Stimulated activated CD8-positive, alpha-beta memory T cell treated with anti-CD3 and anti-CD28 coated beads, Interleukin-15, amount 100 ng/mL, for 4 hours (primary cell): ENCODE measurements around the gene PRSS57.
"Not testable (repeated sequence)": the region's sequence is repeated elsewhere in the genome, so short reads cannot be mapped to it uniquely, and the experiment has no call there.

ENCODE experiments used
- DNase-seq, 2 donors: peaks; one replicate each; pipeline ENCODE4 v3.0.0-alpha.2; 2020; ENCODE audit warnings: low read depth in 2 of 2

The PRSS57 gene

DNA sequence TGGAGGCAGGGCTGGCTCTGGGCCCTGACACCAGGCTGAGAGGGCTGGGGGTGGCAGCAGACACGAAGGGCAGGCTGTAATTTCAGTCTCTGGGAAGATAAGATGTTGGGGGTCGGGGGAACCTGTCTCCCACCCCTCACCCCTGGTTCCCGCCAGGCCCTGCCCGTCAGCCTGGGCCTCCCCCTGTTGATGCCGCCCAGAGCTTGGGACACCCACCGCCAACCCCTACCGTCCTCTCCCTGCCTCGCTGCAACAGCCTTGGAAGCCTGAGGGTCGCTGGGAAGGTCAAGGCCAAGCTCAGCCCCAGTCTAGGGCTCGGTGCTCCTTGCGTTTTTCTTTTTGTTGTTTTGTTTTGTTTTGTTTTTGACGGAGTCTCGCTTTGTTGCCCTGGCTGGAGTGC lies 28.0 kb upstream of the PRSS57 start:
- DNase-seq, result no peak

DNA sequence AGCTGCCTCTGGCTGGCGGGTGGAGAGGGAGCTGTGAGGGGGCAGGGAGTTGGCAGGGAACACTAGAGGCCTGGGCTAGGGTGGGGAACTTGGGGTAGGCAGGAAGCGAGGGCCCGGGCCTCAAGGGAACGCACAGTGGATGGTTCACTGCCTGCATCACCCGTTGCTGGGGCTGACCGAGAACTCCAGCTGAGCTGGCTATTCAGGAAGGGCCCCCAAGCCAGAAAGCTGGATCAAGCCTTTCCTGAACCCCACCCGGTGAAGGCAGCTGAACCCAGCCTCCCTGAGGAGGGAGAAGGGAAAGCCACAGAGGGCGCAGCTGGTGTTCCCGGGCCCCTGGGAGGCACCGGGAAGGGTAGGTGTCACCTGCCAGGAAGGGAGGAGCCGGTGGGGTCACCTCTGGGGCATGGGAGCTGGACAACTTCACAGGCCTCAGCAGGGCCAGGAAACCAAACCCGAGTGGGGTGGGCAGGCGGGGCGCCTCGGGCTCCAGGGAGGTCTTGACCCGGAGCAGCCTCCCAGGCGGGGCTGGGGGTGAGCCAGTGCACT lies 27.4 kb upstream of the PRSS57 start:
- DNase-seq, result no peak

DNA sequence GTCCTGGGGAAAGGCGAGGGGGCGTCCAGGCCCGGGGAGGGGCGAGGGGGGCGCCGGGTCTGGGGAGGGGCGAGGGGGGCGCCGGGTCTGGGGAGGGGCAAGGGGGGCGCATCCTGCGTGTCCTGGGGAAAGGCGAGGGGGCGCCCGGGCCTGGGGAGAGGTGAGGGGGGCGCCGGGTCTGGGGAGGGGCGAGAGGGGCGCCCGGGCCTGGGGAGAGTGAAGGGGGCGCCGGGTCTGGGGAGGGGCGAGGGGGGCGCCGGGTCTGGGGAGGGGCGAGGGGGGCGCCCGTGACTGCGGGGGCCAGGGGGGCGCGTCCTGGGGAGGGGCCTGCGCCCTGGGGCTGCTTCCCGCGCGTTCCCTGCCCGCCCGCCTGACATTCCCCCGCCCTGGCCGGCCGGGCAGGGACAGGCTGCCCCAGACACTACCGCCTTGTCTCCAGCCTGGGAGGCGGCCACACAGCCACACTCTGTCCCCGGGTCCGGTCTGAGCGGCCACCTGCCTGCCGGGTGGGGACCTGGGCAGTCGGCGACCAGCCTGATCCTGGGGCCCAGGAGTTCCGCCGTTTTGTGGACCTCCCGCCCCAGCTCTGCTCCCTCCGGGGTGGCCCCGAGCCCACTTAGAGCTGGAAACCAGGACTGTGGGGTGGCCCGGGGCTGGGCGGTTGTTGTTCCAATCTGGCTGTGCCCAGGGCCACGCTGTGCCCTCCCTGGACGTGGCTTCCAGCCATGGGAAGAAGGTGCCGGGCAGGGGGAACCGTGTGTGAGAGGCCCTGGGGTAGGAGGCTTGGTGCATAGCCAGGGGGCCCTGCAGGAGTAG lies 25.3 kb upstream of the PRSS57 start:
- DNase-seq, result no peak

DNA sequence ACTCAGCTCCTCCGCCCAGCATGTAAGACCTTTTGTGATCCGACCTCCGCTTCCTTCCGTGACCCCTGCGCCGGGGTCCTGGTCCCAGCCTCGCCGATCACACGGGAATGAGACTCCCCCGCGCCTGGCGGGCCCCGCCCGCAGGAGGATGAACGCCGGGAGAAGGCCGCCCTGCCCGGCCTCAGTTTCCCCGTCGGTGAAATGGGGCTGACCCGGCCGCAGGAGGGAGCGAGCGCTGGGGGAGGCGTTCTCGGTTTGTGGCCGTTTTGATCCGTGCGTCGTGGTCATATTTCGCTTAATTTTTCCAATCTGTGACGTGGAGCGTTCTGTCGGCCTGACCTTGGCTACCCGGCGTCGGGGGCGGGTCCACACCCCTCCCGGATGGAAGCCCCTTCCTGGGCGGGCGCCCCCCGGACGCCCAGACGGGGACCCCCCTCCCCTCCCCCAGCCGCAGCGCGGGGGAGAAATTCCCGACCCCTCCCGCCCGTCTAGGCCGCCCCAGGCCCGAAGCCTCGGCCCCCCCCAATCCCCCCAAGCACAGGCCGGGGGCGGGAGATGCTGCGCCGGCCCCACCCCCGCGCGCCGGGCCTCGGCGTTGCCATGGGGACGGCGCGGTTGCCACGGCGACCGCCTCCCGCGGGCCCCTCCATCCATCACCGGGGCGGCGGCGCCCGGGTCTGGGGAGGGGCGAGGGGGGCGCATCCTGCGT lies 24.5 kb upstream of the PRSS57 start:
- DNase-seq, result no peak

DNA sequence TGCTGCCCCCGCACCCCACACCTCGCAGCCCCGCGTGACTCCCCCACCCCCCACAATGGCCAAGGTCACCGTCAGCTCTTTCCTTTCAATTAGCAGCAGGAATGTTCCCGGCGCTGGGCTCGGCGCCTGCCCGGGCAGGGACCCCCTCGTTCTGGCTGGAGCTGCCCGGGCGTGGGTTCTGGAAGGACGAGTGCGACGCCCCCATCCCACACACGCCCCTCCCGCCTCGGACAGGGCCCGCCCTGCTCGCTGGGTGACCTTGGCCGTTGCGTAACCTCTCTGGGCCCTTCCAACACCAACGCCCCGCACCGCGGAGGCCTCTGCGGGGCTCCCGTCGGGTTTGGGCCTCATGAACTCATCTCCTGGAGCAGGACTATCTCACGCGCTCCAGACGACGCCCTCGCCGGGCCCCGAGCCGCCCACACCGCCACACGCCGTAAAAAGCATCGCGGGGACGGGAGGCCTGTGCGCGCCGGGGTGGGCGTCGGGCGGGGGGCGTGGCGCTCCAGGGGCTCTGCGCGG lies 23.8 kb upstream of the PRSS57 start:
- DNase-seq, result no peak

DNA sequence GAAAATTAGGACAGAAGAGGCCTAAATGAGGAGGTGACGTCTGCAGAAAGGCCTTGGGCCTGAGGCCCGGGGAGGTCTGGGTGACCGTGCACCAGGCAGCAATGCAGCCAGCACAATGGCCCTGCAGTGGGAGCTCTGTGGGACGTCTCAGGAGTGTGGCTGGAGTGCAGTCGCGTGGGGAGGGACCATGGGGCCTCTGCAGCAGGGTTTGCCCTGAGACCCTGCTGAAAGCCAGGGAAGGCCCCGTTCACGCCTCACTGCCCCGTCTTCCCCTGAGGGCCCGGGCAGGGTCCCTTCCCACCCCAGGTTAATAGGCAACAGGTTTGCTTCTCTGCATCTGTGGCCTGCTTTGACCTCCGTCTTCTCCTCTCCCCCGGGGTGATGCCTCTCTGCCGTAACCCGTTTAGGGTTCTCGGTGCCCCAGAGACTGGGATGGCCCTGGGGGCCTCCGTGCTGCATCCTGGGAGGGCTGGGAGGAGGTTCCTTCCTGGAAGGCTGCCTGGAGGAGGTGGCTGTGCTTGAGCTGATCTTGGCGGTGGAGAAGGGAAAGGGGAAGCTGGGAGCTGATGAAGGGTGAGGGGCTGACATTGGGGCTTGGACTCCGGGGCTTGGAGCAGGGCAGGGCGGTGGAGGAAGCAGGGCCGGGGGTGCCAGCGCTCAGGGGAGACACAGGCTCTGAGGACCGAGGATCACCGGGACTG lies 23.1 kb upstream of the PRSS57 start:
- DNase-seq, result no peak

DNA sequence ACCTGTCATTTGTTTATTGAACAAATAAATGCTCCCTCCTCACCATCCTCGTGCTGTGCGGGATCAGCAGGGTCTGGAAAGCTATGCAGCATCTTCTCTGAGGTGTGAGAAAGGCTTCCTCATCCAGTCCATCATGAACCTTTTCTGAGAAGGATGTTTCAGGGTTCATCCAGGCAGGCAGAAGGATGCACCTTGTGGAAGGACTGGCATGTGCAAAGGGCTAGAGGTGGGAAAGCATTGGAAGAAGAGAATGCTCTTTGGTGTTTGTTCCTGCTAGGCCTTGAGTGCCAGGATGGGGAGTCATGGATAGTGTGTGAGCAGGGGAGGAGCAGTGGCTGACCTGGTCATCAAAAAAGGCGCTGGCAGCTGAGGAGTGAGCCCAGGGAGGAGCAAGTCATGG lies 20.1 kb upstream of the PRSS57 start:
- no peak for DNase-seq

DNA sequence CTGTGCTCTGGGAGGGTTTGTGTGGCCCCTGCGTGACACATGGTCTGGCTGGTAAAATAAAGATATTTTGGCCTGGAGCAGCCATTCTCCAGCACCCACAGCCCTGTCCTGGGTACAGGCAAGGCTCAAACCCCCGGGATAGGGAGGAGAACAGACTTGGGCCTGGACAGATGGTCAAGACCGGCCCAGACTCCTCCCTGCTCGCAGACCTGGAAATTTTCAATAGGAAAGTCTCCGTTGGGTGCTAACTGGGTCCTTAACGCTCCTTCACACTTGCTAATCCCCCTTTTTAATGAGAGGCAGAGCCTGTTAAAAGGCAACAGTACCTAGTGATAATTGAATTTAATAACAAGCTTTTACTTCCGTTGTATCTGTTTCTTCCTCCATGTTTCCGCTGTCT lies 16.0 kb upstream of the PRSS57 start:
- DNase-seq, result no peak

DNA sequence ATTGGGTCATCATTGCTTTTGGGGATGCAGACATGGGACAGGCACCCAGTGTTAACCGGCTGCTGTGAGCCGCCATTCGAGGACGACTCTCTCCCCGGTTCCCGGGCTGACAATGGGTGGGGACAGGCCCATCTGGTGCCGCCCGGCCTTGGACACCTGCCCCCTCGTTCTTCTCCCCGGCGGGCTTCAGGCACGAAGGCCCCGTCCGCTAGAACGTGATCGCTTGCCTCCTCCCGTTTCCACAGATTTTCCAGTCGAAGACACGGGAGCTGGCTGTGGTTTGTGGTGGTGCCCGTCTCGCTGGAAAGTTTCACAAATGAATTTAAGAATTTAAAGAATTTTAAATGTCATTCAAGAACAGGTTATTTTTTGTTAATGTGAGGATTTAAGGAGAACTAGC lies 15.5 kb upstream of the PRSS57 start:
- DNase-seq, result no peak

DNA sequence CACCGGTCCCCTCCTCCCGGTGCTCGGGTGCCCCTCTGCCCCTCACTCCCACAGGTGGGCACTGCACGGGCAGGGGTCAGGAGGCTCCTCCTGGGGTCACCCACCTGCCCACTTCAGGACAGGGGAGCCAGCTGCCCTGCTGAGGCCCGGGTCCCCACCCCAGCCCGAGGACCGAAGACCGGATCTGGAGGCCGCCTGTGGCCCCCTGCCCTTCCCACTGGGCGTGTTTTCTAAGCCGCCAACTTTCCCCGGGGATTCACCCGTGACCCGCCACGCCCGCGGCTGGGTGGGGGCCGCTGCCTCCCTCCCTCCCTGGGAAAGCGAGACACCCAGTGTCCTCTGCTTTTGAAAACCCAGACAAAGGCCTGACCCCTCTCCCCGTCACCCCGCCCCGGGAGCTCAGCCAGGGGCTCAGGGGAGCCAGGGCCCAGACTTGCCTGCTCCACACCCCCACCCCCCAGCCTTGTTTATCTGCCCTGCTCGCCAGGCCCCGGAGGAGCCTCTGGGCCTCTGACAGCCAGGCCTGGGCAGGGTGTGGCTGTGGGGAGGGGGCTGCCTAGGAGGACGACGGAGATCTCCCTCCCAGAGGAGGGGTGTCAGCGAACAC lies 14.8 kb upstream of the PRSS57 start:
- DNase-seq, result no peak

DNA sequence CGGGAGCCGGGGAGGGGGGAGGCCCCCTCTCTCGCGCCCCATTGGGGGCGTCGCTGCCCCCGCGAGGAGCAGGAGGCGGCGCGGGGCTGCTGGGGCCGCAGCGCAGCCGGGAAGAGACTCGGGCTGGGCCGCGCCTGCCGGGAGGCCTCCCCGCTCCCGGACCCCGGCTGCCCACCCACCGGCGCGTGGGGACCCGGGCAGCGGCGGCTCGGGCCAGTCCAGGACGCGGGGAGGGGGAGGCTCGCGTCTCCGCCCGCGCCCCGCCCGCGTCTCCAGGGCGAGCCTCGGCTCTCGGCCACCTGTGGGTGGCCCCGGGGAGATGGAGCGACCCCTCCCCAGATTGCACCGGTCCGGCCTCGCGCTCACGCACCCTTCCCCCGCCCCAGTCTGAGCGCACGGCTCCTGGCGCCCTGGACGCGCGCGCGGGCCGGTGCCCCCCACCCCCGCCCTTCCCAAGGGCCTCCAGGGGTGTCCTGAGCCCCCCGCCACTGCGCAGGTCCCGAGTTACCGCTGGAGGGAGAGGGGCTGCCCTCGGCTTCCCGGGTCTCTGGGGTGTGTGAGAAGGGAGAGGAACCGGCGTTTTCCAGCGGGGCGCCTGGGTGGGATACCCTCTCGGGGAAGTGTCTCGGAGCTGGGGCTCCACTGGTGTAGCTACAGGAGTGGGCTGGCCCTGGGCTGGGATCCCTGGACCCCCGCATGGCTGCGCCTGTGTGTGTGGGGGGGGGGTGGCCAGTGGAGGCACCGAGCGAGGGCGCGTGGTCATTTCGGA lies 14.1 kb upstream of the PRSS57 start:
- DNase-seq, result no peak

DNA sequence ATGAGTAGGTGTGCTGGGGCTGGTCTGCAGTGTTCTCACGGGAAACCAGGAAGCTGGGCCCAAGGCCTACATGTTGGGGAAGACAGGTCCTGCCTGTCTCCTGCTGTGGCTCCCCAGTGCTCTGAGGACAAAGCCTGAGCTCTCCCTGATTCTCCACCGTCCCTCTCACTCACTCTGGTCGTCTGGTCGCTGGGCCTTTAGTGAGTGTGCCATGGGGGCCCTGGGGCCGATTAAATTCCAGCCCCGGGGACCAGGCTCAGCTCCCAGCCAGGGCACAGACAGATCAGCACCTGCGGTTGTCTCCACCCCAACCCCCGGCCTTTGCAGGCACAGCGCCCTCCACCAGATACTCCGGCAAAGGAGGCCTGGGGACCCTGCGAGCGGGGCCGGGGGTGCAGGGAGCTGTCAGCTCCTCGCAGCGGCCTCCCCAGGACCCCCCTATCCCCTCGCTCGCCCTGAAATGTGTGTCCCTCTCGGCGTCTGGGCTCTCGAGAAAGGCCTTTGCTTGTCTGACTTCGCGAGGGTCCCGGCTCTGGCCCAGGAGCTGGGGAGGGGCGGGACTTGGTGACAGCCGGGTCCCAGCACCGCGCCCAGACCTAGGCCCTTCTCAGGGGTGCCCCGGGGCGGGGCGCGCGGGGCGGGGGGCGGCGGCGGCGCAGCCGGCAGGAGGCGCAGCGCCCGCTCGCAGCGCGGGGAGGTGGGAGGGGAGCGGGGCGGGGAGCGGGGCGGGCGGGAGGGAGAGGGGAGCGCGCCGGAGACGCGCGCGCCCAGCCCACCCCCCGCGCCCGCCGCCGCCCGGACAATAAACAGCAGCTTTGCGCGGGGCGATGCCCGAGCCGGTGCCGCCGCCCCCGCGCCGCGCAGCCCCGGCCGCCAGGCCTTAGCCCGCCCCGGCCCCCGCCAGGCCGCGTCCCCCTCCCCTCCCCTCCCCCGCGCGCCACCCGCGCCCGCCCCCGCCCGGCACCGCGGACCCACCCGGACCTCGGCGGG lies 13.2 kb upstream of the PRSS57 start, which contains the start of gene PALM:
Gene PALM, plus strand, starts transcription at position 782 of the 990 bp plus-strand sequence. CDS start 212 bp downstream, outside the sequence.
- DNase-seq, result no peak

DNA sequence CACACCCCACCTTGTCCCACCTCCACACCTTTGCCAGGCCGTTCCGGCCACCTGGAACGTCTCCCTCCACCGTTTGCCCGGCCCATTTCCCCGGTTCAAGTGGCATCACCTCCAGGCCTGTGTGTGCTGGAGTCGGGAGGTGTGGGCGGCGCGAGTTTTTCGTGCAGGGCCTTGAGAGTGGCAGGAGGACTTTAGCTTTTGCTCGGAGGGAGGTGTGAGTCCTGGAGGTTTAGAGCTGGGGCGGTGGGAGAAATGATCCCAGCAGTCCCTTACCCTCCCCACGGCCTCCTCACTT lies 9.1 kb upstream of the PRSS57 start:
- no peak for DNase-seq

DNA sequence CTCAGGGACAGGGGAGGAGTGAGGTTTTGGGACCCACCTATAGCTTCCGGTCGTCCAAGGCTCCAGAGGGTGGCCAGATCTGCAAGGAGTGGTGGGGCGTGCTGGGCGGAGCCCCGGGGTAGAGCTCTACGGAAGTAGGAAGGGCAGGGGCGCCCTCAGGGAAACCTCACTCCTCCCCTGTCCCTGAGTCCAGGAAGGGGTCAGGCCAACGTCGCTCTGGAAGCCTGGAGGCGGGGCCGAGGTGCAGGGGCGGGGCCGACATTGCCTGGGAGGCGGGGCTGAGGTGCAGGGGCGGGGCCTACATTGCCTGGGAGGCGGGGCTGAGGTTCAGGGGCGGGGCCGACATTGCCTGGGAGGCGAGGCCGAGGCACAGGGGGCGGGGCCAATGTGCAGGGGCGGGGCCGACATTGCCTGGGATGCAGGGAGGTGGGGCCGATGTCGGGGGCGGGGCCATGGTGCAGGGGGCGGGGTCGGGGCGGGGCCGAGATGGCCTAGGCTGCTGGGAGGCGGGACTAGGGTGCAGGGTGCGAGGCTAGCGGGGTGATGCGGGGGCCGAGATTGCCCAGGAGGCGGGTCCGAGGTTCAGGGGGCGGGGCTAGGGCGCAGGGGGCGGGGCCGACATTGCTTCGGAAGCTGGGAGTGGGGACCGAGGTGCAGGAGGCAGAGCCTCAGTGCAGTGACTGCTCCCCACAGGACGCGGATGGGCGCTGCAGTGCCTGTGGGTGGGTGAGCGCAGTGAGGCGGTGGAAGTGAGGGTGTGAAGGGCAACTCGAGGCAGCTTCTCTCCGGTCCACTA lies 8.6 kb upstream of the PRSS57 start:
- DNase-seq, result peak; percentile 17 to 36

DNA sequence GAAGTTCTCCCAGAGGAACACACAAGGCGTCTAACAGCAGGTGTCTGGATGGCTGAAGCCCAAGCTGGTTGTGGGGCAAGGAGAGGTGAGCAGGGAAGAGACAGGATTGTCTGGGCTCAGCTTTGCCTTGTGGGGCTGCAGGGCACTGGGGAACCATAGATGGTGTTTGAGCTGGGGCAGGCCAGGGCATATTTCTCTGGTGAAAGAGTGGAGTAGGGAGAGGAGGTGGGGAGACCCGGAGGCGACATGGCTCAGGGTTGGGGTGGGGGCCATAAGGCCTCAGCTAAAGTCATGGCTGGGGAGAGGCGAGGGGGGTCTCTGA lies 8.0 kb upstream of the PRSS57 start:
- DNase-seq, result no peak

DNA sequence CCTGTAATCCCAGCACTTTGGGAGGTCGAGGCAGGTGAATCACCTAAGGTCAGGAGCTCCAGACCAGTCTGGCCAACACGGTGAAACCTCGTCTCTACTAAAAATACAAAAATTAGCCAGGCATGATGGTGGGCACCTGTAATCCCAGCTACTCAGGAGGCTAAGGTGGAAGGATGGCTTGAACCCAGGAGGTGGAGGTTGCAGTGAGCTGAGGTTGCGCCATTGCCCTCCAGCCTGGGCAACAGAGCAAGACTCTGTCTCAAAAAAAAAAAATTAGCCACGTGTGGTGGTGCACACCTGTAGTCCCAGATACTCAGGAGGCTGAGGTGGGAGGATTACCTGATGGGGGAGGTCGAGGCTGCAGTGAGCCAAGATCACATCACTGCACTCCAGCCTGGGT lies 7.6 kb upstream of the PRSS57 start:
- not testable (repeated sequence) for DNase-seq

DNA sequence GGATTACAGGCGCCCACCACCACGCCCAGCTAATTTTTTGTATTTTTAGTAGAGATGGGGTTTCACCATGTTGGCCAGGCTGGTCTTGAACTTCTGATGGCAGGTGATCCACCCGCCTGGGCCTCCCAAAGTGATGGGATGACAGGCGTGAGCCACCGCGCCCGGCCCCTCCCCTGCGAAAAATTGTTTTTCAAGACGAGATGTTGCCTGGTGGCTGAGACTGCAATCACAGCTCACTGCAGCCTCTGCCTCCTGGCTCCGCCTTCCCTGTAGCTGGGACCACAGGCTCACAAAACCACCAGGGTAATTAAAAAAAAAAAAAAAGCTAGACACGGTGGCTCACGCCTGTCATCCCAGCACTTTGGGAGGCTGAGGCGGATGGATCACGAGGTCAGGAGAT lies 4.6 kb upstream of the PRSS57 start:
- DNase-seq, result not testable (repeated sequence)

DNA sequence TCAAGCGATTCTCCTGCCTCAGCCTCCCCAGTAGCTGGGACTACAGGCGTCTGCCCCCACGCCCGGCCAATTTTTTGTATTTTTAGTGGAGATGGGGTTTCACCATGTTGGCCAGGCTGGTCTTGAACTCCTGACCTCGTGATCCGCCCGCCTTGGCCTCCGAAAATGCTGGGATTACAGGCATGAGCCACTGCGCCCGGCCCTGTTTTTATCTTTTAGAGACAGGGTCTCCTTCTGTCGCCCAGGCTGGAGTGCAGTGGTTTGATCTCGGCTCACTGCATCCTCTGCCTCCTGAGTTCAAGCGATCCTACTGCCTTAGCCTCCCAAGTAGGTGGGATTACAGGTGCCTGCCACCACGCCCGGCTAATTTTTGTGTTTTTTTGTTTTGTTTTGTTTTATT lies 3.3 kb upstream of the PRSS57 start:
- not testable (repeated sequence) for DNase-seq
